ENCODE measurements around the gene CCDC83.
"Not testable (repeated sequence)": the region's sequence is repeated elsewhere in the genome, so short reads cannot be mapped to it uniquely, and the experiment has no call there.

CCDC83 gene

DNA sequence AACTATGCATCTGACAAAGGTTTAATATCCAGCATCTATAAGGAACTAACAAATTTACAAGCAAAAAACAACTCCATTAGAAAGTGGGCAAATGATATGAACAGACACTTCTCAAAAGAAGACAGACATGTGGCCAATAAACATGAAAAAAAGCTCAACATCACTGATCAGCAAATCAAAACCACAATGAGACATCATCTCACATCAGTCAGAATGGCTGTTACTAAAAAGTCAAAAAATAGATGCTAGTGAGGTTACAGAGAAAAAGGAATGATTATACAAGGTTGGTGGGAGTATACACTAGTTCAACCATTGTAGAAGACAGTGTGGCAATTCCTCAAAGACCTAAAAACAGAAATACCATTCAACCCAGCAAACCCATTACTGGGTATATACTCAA, 14.3 kb upstream of the CCDC83 start:
- not testable (repeated sequence) for DNase-seq

DNA sequence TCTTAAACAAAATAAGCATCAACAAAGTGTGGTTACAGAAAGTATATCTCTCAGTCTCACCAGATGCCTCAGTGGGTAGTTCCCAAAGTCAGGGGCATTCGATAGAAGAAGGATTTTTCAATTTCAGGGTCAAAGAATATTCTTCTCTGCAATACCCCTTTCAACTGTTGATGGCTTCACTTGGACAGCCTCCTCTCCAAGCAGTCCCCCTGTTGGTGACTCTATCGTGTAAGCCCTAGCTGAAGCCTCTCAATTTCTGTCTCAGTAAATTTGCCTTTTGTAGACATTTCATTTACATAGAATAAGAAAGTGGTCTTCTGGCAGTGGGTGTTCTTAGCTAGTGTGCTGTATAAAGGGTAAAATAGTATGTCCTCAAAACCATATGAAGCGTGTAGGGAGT, 11.3 kb upstream of the CCDC83 start:
- no peak for DNase-seq

DNA sequence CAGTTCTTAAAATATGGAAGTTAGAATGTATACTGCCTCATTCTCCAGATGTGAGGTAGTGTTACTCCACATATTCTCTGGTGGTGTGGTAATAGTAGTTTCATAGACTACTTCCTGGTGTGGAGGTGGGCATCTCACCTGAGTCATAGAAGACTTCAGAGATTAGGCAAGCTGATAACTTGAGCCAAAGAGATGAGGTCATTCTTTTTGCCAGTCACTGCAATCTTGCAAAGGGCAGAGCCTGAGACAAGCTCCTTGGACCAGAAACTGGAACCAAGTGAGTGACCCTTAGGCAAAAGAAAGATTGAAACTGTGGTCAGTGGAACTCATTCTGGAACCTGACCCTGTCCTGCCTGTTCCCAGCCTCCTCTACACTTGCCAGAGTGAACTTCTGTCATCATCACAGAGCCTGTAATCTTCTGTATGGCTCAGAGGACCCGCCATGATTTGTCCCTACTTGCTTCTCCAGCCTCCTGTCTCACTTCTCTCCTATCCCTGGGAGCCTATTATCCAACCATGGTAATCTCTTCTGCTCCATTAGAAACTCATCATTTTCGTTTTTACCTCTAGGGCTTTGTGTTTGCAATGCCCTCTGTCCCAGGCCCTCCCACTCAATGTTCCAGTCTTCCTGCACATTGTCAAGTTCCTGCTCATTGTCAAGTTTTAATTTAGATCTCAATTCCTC, 10.6 kb upstream of the CCDC83 start:
- DNase-seq = no peak

DNA sequence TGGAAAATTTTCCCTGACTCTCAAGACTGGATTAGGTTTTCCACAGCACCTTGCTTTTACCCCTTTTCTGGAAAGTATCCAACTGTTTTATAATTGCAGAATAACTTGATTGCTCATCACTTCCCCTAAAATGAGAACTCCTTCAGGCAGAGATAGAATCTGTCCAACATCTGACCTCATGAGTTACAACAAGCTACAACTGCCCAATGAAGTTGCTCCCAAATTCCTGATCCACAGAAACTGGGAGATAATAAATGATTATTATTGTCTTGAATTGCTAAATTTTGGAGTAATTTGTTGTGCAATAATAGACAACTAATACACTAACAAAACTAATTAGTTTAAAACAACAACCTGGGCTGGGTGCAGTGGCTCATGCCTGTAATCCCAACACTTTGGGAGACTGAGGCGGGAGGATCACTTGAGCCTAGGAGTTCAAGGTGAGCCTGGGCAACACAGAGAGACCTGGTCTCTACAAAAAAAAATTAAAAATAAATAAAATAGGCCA, 10.0 kb upstream of the CCDC83 start:
- peak; percentile 13 to 37 for DNase-seq

DNA sequence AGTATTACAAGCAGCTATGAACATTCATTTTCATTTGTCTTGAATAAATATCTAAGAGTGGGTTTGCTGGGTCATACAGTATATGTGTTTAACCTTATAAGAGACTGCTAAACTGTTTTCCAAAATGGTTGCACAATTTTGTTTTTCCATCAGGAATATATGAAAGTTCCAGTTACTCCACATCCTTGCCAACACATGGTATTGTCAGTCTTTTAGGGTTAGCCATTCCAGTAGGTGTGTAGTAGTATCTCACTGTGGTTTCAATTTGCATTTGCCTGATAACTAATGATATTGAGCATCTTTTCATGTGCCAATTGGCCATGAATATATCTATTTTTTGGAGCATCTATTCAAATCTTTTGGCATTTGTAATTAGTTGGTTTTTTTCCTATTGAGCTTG, 7.7 kb upstream of the CCDC83 start:
- no peak for DNase-seq

DNA sequence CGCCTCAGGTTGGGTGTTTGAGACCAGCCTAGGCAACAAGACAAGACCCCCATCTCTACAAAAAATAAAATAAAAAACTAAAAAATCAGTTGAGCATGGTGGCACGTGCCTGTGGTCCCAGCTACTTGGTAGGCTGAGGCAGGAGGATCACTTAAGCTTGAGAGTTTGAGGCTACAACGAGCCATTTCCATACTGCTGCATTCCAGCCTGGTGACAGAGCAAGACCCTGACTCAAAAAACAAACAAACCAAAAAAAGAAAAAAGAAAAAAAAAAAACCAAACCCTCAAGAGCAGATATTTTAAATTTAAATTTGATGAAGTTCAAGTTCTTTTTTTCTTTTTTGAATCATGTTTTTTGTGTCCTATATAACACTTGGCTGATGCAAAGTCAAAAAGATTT, 7.2 kb upstream of the CCDC83 start:
- no peak for DNase-seq

DNA sequence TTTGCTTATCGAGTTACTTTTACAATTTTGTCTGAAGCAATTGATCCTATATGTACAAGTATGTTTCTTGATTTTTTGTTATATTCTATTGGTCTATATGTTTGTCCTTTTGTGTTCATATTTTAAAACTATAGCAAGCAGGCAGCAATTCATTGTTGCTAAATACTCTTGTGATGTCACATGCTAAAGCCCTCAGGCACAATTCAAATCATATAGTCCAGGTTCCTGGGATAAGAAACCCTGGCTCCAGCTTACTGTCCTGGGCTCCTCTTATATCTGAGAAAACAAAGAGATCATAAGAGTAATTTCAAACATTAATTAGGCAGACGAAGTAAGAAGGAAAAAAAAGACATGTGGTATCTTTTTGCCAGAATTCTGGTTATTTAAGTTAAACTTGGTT, 6.6 kb upstream of the CCDC83 start:
- DNase-seq = peak in 1 of 2 experiments; percentile 5

DNA sequence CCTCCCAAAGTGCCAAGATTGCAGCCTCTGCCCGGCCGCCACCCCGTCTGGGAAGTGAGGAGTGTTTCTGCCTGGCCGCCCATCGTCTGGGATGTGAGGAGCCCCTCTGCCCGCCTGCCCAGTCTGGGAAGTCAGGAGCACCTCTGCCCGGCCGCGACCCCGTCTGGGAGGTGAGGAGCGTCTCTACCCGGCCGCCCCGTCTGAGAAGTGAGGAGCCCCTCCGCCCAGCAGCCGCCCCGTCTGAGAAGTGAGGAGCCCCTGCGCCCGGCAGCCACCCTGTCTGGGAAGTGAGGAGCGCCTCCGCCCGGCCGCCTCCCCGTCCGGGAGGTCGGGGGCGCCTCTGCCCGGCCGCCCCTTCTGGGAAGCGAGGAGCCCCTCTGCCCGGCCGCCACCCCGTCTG, 2.4 kb upstream of the CCDC83 start:
- DNase-seq = not testable (repeated sequence)

DNA sequence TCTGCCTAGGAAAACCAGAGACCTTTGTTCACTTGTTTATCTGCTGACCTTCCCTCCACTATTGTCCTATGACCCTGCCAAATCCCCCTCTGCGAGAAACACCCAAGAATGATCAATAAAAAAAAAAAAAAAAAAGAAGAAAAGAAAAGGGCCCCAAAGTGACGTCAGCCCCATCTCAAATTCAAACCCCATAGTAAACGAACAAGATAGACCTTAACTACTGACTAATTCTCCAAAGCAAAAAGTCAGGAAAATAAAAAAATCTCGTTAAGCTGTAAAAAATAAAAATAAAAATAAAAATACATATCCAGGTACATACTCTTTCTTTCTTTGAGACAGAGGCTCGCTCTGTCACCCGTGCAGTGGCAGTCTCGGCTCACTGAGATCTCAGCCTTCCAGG, 1.6 kb upstream of the CCDC83 start:
- not testable (repeated sequence) for DNase-seq

DNA sequence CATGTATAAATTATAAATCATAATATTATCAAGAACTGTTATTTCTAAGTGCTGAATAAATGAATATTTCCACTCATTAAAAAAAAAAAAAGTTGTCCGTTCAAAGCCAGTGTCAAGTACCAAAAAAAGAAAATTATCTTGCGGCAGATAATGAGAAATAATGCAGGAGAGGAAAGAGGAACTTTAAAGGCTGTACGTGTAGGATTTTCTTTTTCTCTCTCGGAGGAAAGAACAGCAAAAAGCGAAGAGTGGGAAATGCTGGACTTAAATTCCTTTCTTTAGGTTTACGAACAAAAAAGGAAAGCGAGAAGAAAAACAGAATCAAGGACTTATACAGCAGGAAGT, 999 bp upstream of the CCDC83 start:
- DNase-seq = peak in 1 of 2 experiments; percentile 26

DNA sequence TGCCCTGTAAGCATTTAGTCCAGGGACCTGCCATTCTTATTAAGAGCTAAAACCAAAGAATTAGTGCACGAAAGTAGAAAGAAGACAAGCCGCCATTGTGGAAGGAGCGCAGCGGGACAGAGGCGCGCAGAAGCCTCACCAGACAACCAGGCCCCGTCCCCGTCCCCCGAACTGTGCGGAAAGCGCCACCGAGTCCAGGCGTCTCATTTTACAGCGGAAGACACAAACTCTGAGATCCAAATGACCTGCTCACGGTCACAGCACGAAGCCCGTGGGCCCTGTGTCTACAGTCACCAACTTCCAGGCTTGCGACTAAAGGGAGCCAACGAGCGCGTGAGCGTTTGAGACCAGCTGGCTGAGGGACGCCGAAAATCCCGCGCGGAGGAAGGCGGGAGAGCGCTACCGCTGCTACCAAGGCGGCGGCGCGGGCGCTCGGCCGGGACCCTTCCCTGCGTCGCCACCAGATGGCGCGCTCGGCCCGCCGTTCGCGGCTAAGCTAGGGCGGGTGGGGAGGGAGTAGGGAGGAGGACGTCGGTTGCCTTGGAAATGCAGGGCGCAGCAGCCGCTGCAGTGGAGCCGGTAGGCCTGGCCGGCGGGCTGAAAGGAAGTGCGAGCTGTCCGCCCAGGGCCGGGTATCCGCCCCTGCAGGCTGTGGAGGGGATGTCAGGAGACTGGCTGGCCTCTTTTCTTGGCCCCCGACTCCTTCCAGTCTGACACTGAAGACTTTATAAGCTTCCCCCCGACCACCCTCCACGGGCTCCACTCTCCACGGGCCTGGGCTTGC, 434 bp upstream of the CCDC83 start:
- peak; percentile 91 for DNase-seq

DNA sequence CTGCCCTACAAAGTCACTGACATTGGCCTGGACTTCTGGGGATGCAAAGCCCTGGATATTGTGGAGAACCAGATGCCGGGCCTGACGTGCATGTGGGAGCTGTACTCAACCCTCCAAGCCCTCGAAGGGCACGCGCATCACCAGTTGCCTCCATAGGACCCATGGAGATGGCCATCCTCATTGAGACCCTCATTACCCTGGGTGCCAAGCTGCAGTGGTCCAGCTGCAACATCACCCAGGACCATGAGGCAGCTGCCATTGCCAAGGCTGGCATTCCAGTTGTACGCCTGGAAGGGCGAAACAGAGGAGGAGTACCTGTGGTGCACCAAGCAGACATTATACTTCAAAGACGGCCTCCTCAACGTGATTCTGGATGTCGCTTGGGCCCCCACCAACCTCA, 1.9 kb downstream of the CCDC83 start:
- DNase-seq = no peak

DNA sequence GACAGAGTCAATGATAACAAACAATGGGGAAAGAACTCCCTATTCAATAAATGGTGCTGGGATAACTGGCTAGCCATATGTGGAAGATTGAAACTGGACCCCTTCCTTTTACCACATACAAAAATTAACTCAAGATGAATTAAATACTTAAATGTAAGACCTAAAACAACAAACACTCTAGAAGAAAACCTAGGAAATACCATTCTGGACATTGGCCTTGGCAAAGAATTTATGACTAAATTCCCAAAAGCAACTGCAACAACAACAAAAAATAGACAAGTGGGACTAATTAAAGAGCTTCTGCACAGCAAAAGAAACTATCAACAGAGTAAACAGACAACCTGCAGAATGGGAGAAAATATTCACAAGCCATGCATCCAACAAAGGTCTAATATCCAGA, 4.4 kb downstream of the CCDC83 start:
- not testable (repeated sequence) for DNase-seq

DNA sequence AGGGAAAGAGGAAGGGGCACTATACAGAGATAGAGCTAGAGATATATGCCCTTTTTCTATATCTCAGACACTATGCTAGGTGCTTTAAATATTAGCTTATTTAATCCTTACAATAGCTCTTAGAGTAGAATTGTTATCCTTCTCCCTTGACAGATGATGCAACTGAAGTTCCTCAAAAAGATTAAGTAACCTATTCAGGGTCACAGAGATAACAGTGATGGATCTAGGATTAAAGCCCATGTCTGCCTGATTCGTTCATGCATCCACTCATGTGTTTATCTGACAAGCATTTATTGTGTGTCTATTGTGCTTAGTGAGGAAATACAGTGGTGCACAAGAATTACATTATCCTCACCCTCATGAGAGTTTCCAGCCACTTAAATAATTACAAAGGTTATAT, 8.7 kb downstream of the CCDC83 start:
- DNase-seq = peak; percentile 66 to 67

DNA sequence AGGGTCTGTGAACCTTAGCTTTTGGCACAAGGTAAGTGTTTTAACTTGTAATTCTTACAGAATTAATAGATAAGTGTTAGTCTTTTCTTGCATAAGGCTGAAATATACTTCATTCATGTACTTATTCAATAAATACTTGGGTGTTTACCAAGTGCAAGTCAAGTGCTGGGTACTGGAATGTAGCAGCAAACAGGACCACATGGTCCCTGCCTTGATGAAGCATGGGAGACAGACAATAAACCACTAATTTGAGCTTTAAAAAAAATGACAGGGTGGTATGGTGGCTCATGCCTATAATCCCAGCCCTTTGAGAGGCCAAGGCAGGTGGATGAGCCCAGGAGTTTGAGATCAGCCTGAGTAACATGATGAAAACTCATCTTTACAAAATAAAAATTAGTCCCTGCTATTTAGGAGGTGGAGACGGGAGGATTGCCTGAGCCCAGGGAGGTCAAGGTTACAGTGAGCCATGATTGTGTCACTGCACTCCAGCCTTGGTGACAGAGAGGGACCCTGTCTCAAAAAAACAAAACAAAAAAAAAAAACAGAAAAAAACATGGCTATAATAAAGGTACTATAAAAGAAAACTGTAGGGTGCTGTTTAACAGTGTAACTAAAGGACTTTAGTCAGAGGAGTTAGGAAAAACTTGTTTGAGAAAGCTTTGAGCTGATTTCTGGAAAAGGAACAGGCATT, 11.1 kb downstream of the CCDC83 start:
- DNase-seq = no peak

DNA sequence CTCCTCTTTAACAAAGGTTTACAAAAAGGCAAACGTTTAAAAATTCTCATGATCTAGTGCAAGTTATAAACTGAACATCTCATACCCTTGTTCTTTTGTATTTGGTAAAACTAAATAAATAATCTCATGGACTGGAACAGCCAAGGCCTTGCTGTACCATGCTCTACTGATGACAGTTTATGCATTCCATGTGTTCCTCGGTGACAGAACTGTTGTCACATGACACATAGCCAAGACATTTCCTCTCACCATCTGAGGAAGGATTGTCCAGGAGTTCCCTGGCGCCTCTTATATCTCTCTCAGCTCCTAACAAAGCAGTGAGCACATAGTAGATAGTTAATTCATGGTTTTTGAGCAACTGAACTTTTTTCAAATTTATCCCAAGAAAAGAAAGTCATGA, 12.6 kb downstream of the CCDC83 start:
- no peak for DNase-seq

DNA sequence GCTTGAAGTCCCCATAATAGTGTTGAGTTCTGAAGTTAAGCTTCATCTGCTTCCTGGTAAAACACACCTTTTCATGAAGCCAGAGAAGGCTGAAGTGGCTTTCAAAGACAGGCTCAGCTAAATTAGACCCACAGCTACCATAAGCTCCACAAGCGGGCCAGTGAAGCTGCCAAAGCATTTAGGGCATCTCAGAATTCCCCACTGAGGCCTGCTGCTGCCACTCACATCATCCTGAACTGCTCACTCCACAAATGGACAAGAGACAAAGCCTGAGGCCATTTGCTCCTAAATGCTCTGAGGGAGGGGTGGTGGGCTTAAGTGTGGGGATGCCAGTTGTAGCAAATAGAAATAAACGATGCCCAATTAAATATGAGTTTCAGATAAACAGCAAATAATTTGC, 14.6 kb downstream of the CCDC83 start:
- no peak for DNase-seq

DNA sequence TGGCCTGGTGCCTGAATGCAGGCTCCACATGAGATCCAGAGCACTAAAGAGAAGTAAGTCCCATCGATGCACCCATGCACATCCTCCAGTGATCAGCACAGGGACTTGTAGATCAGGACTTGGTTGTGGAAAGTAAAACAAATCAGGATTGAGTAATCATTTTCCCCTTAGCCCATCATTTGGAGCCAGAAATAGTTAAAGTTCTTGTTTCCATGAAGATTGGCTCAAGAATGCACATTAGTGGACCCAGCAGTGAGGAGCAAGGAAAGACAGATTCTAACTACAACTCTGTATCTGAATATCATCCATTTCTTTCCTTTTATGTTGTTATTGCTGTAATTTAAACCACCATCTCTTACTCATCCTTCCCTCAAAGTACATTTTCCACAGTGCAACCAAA, 19.1 kb downstream of the CCDC83 start:
- DNase-seq = no peak

DNA sequence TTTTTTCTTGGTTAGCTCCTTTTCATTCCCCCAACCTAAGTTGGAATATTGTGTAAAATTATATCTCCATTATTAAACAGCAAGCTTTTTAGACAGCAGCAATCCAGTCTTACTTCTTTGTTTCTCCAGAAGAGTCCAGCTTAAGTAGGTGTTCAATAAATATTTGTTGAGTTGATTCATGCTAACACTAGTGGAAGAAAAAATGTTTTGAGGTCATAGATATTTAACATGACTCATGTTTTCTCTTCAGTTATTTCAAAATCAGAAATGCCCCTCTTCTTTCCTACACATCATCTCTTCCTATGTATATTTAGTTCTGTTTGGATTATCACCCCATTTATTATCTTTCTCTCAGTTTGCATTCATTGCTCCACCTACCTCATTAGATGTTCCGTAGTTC, 20.3 kb downstream of the CCDC83 start:
- no peak for DNase-seq

DNA sequence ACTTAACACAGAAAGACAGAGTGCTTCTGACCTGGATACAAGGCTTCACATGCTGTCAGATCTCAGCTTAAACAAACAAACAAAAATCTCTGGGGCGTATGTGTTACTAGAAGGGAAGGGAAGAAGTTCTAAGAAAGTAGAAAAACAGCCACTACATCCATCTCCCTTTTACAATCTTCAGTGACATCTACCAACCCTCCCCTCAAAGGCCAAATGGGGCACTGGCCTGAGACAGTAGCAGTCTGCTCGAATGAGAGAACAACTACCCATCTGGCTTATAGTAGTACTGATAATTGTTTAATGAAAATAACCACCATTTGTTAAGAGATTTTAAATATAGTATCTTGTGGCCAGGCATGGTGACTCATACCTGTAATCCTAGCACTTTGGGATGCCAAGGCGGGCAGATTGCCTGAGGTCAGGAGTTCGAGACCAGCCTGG, 29.4 kb downstream of the CCDC83 start:
- DNase-seq = no peak

DNA sequence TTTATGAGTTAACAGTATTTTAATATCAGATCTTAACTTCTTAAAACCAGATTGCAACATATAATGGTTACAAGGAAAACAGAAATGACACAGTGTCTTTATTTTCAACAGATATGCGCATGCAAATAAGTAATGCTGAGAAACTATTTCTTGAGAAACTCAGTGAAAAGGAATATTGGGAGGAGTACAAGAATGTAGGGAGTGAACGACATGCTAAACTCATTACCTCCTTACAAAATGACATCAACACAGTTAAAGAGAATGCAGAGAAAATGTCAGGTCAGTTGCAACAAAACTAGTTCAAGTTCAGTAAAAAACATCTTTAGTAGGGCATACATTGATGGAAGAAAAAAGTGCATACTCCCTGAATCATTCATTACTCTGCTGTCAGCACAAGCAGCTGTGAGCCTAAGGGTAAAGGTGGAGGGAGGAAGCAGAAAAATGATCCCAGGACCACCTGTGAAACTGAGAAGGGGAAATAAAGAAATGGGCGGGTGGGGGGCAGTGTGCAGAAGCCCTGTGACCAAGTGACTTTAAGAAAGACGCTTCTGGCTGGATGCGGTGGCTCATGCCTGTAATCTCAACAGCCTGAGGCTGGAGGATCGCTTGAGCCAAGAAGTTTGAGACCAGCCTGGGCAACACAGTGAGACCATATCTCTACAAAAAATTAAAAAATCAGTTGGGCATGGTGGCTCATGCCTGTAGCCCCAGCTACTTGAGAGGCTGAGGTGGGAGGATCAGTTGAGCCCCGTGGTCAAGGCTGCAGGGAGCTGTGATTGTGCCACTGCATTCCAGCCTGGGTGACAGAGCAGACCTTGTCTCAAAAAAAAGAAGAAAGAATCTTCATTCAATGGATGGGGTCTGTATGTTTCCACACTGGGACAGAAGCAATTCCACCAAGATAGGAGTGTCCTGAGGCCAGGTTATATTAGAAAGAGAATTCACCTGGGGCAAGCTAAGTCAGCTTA, 31.2 kb downstream of the CCDC83 start:
- DNase-seq = no peak

DNA sequence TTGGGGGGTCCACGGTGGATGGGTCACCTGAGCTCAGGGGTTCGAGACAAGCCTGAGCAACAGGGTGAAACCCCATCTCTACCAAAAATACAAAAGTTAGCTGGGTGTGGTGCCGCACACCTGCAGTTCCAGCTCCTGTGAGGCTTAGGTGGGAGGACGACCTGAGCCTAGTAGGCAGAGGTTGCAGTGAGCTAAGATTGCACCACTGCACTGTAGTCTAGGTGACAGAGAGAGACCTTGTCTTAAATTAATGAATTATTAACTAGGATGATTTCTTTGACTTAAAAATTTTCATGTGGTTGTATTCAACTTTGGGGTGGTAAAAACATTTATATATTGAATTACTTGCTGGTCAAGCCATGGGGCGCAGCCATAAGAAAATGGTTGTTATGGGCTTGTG, 33.9 kb downstream of the CCDC83 start:
- DNase-seq = no peak
